GM13977 (cell line): Measurements from ENCODE around the gene IL16.

Source experiments
- DNase-seq: peaks from one replicate; pipeline ENCODE4 v3.0.0; 2012; ENCODE audit warnings: low spot score
- CTCF ChIP-seq: IDR thresholded peaks from 2 replicates; pipeline ENCODE4 v1.5.1; 2012; ENCODE audit warnings: mild to moderate bottlenecking, control low read depth; ENCODE audit not compliant: insufficient read depth; ENCODE audit errors: extremely low read depth, missing control alignments
- in situ Hi-C: fragments of 300-500 bp; cut with MboI; formaldehyde crosslinking; loops from one replicate; pipeline ENCODE4 v1.12.0; 2022; ENCODE audit warnings: low sequenced_read_pairs, low pct_unique_long_range_greater_than_20kb, mixed read lengths, inconsistent platforms; ENCODE audit not compliant: unreplicated experiment

The IL16 gene

DNA sequence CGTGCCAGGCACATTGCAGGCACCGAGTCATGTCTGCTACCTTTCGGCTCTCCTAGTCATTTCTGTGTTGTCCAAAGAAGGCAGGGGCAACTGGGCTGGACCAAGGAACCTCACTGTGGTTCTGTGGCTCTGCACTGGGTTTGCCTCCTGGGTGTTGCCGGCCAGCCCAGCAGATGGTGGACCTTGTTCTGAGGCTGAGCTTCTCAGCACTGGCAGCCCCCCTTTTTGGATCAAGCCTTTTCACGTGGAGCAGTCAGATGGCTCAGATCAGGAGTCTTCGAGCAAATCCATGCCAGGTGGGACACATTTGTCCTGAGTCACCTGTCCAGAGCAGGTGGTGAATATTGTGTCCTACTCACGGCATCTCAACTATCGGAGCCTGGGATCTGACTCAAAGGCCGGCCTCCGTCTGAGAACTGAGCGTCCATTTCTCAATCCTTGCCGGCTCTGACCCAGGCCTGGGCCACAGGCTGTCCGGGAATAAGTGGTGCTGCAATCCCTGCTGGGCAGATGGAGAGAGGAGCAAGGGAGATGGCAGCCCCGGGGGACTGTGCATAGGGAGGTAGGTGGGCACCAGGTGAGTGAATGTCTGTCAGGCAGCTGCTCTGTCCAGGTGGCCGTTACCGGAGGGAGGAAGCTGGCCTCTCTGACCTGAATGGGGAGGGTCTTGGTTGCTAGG, at the start of gene IL16:
Gene IL16 (plus strand): TSS at position 304 of the 679 bp plus-strand sequence. CDS start 28,521 bp downstream, outside the sequence.
- no peak for DNase-seq
- in situ Hi-C loops = no loop called here
- no peak for TF ChIP-seq CTCF

GRCh38 chr15:81151389-81151788, 45.3 kb upstream of the IL16 start:
- TF ChIP-seq CTCF = no peak
- no peak for DNase-seq
- in situ Hi-C loops = loop anchor here (10.0 kb wide), 1 partner anchor 113 kb away; no protein-coding TSS in a partner anchor

- DNase-seq = no peak
- TF ChIP-seq CTCF = peak; percentile 9
Measured at GRCh38 chr15:81152339-81152738, 44.3 kb upstream of the IL16 start.

DNA sequence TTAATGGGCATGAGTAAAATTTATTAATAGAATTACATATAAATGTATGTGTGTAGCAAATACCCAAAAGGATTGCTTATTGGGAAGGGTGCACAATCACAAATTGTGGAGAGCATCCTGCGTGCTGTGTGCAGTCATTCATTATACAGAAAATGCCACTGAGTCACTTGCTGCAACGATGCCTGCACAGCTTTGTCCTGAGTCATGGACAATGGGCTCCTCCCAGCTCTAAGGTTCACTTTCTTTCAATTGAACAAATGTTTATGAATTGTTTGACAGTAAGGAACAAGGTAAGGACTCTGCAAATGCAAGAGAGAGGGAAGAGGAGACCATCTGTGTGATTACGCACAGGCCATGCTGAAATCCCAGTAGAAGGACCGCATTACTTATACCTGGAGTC, 43.9 kb upstream of the IL16 start:
- DNase-seq = no peak
- TF ChIP-seq CTCF = no peak
- in situ Hi-C loops = loop anchor here (10.0 kb wide), 1 partner anchor 112 kb away; no protein-coding TSS in a partner anchor

More at GRCh38 chr15:81152339-81152738, 44.3 kb upstream of the IL16 start:
- in situ Hi-C loops = loop anchor here (10.0 kb wide), 1 partner anchor 112 kb away; no protein-coding TSS in a partner anchor

DNA sequence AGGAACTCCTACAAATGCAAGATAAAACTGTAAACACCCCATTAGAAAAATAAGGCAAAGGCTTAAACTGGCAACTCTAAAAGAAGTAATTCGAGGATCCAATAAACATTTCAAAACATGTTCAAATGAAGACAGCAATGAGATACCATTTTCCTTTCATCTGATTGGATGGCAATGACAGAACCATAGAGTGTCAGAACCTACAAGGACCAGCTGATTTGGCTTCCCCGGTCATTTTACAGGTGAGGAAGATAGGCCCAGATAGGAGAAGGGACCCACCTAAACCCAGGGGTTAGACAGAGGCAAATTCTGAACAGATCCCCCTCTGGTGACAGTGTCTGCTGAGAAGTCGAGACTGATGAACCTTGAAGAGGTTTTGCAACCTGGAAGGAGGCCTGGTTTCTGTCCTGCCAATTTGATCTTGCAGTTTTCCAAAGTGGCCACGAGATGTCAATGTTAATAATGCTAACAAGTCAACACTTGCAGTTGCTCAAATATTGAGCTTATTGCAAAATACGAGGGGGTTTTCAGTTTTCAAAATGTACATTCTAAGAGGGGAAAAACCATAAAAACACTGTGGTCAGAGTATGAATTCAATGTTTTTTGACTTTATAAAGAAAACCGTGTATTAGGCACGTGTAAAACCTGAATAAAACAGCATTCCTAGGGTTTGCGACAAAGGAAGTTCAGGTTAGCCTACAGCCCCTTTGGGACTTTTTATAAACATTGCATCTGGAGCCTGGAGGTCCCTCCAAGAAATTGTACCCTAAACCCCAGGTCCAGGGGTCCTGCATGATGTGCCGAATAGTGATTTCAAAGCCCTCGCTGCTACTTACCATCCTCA, 41.1 kb upstream of the IL16 start:
- in situ Hi-C loops = loop anchor here (10.0 kb wide), 1 partner anchor 109 kb away; no protein-coding TSS in a partner anchor
- TF ChIP-seq CTCF = peak; percentile 70
- DNase-seq = peak; percentile 57

DNA sequence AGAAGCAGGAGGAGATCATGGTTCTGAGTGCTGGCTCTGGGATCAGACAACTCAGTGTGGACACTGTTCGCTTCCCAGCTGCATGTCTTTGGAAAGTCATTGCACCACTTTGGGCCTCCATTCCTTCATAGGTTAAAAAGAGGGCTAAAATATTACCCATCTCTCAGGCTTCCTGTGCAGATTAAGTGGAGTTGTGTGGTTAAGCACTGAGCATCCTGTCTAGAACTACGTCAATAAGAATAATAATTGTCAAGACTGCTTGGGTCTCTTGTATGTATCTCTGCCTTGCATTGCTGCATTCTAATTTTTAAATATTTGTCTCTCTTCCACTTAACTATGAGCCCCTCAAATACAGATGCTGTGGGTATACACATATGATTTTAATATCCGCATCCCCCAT, 40.4 kb upstream of the IL16 start:
- TF ChIP-seq CTCF = no peak
- in situ Hi-C loops = loop anchor here (10.0 kb wide), 1 partner anchor 108 kb away; no protein-coding TSS in a partner anchor
- DNase-seq = no peak
